GM18951 (cell line): ENCODE results near the gene SHROOM2.

Source experiments
- POLR2A ChIP-seq: IDR thresholded peaks from 4 replicates; pipeline ENCODE4 v1.6.1; 2011; ENCODE audit warnings: mild to moderate bottlenecking; ENCODE audit not compliant: insufficient read length, insufficient read depth; ENCODE audit errors: extremely low read depth
- in situ Hi-C: fragments of 300-500 bp; cut with MboI; formaldehyde crosslinking; loops from one replicate; pipeline ENCODE4 v1.12.0; 2022; ENCODE audit warnings: low sequenced_read_pairs, mixed read lengths, inconsistent platforms; ENCODE audit not compliant: unreplicated experiment

Gene SHROOM2, protein sequence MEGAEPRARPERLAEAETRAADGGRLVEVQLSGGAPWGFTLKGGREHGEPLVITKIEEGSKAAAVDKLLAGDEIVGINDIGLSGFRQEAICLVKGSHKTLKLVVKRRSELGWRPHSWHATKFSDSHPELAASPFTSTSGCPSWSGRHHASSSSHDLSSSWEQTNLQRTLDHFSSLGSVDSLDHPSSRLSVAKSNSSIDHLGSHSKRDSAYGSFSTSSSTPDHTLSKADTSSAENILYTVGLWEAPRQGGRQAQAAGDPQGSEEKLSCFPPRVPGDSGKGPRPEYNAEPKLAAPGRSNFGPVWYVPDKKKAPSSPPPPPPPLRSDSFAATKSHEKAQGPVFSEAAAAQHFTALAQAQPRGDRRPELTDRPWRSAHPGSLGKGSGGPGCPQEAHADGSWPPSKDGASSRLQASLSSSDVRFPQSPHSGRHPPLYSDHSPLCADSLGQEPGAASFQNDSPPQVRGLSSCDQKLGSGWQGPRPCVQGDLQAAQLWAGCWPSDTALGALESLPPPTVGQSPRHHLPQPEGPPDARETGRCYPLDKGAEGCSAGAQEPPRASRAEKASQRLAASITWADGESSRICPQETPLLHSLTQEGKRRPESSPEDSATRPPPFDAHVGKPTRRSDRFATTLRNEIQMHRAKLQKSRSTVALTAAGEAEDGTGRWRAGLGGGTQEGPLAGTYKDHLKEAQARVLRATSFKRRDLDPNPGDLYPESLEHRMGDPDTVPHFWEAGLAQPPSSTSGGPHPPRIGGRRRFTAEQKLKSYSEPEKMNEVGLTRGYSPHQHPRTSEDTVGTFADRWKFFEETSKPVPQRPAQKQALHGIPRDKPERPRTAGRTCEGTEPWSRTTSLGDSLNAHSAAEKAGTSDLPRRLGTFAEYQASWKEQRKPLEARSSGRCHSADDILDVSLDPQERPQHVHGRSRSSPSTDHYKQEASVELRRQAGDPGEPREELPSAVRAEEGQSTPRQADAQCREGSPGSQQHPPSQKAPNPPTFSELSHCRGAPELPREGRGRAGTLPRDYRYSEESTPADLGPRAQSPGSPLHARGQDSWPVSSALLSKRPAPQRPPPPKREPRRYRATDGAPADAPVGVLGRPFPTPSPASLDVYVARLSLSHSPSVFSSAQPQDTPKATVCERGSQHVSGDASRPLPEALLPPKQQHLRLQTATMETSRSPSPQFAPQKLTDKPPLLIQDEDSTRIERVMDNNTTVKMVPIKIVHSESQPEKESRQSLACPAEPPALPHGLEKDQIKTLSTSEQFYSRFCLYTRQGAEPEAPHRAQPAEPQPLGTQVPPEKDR (N-terminal part only)

DNA sequence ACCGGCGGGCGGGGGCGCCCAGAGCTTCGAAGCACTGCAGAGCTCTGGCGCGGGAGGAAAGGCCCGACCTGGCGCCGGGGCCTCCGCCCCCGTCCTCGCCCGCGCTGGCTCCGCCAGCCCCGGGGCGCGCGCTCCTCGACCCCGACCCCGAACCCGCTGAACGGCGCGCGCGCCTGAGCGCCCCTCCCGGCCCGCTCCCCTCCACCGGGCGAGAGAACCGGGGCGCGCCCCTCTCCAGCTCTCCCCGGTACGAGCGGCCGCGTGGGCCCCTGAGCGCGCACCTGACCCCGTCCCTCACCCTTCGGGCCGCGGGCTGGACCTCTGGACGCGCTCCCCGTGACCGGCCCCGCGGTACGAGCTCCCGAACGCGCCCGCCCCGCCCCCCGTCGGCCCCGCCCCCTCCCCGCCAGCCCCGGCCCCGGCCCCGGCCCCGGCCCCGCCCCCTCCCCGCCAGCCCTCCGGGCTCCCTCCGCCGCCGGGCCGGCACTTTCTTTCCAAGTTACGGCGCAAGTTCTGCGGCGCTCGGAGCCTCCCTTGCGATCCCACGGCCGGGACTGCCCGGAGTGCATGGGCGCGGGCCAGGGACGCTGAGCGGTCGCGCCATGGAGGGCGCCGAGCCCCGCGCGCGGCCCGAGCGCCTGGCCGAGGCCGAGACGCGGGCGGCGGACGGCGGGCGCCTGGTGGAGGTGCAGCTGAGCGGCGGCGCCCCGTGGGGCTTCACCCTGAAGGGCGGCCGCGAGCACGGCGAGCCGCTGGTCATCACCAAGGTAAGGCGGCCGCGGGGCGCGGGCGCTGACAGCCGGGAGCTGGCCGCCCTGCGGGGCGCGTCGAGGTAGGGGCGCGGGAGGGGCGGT, at the start of gene SHROOM2:
TSS of gene SHROOM2 (plus strand) at position 486 of the 854 bp plus-strand sequence. CDS start at position 603, 117 bp downstream.
- in situ Hi-C loops: no loop called here
- TF ChIP-seq POLR2A: no peak

DNA sequence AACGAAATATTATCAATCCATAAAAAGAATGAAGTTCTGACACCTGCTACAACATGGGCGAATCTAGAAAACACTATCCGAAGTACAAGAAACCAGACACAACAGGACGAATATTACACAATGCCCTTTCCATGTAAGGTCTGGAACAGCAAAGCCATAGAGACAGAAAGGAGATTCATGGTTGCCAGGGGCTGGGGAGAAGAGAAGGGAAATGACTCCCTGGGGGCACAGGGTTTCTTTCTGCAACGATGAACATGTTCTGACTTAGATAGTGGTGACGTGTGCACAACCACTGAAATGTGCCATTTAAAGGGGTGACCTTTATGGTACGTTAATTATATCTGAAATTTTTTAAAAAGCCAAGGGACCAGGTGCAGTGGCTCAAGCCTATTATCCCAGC, 48.9 kb upstream of the SHROOM2 start:
- in situ Hi-C loops: no loop called here

DNA sequence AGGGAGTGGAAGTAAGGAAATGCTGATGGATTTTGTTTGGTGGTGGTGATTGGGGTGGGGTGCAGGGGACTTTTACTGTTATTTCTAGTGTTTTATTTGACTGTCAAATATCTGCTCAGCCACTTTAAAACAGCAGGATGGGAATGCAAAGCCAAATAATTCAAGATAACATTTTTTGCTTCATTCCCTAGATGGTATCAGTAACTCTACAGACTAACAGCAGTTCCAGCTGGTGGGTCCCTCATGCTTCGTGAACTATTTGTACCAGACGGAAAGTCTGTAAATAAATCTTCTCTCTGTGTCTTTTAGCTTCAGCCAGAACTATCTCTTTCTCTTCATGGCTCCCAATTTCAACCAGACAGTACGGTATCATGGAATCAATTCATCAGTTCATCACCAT, 48.1 kb upstream of the SHROOM2 start:
- in situ Hi-C loops: no loop called here
- TF ChIP-seq POLR2A: no peak

More for the DNA sequence above, 48.9 kb upstream of the SHROOM2 start:
- no peak for TF ChIP-seq POLR2A

DNA sequence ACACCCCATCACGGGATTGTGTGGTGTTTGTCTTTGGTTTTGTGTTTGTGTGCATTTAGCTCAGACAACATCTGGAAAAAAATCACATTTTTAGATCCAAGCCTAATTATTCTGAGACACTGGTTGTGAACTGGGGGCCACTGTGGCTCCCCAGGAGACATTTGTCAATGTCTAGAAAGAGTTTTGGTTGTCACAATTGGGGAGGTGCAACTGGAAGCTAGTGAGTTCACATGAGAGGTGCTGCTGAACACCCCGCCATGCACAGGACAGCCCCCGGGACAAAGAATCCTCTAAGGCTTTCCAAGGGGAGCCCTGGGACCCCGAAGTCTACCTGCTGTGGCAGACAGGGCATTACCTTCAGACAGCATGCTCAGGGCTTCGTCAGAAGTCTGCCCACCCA, 47.1 kb upstream of the SHROOM2 start:
- TF ChIP-seq POLR2A: no peak
- in situ Hi-C loops: no loop called here

DNA sequence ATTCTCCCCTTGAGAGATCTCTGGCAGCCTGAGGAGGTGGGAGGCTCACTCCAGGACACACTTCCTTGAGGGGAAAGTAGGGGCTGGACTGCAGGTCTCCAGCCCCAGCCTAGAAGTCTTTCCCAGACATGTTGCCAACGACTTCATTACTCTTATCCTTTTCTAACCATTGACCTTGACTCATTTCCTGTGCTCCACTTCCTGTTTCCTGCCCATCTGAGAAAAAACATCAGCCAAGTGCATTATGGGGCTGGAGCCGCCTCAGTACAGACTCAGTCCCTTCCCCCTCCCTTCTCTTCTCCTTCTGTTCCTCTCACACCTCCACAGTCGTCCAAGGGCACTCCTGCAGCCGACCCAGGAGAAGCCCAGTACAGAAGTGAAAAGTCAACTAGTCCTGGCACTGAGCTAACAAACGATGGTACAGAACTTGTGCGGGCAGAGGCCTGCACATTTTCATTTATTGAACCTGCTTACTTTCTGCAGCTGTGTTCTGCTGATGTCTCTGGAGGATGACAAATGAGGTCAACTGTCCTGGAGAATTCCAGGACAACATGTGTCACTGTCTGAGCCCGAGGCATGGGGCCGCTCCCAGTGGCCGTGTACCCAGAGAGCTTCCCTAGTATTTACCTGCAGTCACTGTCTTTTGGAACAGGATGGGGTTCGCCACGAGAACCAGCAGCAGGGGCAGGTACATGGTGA, 40.7 kb upstream of the SHROOM2 start:
- TF ChIP-seq POLR2A: no peak
- in situ Hi-C loops: no loop called here

DNA sequence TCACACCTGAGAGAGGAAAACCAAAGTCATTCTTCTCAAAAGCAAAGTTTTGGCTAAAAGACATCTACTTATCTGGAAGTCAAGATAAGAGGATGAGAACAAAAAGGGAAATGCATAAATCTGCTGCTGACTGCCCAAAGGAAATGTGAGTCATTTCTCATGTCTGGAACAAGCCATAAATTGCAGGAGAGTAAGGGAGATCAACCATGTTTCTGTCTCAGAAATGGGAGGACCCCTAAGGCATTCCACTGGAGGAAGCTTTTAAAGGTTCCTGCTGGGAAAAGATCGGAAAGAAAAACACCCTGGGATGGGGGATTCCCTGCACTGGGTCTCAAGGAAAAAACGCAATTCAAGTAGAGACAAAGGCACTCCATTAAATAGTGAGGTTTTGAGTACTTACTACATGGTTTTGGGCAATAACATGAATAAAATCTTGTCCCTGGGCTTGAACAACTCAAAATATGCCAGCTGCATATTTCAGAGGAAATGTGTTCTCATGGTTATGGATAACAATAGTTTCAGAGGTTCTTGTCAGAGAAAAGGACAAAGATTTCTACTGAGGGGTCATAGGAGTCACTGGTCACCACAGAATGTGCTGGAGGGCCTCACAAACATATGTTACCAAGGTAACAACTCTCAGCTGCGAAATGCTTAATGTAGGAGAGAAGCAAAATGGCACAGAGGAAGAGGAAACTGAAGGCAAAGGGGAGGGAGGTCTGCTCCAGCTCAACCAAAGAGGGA, 39.9 kb upstream of the SHROOM2 start:
- in situ Hi-C loops: no loop called here
- no peak for TF ChIP-seq POLR2A

DNA sequence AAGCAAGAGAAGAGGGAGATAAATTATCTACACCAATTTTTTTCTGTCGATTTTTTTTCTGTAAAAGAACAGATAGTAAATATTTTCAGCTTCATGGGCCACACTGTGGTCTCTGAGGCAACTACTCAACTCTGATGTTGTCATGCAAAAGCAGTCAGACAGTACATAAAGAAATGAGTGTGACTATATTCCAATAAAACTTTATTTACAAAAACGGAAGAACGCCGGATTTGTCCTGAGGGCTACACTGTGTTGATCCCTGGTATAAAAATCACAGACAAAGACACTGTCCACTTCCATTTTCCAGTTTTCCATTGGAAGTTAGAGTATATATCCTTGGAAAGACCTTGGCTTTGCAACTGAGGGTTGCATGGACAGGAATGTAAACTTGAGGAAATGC, 38.6 kb upstream of the SHROOM2 start:
- in situ Hi-C loops: no loop called here
- no peak for TF ChIP-seq POLR2A

DNA sequence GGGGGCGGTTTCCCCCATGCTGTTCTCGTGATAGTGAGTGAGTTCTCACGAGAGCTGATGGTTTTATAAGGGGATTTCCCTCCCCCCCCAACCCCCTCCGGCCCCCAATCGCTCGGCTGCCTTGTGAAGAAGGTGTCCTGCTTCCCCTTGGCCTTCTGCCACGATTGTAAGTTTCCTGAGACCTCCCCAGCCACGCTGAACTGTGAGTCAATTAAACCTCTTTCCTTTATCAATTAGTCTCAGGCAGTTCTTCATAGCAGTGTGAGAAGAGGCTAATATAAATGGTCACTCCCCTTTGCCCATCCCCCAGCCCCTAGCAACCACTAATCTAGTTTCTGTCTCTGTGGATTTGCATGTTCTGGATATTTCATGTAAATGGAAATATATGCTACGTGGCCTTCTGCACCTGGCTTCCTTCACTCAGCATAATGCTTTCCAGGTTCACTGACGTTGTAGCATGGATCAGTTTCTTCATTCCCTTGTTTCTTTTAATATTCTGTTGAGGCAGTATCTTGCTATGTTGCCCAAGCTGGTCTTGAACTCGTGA, 37.0 kb upstream of the SHROOM2 start:
- in situ Hi-C loops: no loop called here
- TF ChIP-seq POLR2A: no peak

DNA sequence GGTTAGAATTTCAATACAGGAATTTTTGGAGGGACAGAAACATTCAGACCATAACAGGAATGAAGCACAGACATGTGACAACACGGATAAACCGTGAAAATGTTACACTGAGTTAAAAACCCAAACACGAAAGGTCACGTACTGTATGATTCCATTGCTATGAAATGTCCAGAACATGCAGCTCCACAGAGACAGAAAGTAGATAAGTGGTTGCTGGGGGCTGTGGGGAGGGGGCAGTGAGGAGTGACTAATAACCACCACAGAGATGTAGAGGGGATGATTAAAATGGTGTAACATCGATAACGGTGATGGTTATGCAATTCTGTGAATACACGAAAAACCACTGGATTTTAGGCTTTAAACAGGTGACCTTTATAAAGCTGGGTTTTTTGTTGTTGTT, 28.9 kb upstream of the SHROOM2 start:
- in situ Hi-C loops: no loop called here
- TF ChIP-seq POLR2A: no peak

DNA sequence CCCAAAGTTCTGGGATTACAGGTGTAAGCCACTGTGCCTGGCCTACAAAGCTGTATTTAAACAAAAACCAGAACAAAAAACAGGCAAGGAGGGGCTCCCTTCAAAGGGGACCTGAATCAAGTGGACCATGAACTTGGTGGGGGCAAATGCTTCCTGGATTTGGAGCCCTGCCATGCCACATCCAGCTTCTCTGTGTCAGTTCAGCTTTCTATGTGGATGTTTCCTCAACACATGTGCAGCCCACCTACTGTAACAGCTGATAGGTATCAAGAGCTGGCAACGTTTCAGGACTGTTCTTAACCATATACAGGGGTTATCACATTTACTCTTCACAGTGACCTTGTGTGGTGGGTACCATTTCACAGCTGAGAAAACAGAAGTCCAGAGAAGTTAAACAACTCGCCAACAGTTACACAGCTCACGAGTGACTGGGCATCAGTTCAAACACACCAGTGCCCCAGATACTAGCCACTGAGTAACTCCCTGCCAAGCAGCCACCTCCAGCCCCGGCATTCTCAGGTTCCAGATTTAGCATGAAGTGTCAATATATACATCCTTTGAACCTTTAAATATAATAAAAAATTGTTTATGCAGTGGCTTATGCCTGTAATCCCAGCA, 28.1 kb upstream of the SHROOM2 start:
- in situ Hi-C loops: no loop called here

More for the DNA sequence above, 28.1 kb upstream of the SHROOM2 start:
- TF ChIP-seq POLR2A: no peak
